Measurements from ENCODE around the gene RBM14. TPM values are rescaled to one million over a fixed set of nuclear protein-coding genes. Genes with fewer than 3 reads are reported as not detected.

RBM14 gene
- total RNA-seq, 1 experiment from 2014 or later: 92.0 TPM

DNA sequence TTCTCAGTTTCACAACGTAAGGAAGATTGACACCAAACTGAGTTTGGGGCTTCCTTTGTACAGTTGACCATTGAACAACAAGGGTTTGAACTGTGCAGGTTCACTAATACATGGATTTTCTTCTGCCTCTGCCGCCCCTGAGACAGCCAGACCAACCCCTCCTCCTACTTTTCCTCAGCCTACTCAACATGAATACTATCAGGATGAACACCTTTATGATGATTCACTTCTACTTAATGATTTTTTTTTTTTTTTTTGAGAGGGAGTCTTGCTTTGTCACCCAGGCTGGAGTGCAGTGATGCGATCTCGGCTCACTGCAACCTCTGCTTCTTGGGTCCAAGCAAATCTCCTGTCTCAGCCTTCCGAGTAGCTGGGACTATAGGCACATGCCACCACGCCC, 36.7 kb downstream of the RBM14 start (continued):
- TF ChIP-seq ARID4B (CRISPR knock-in tag; IDR thresholded peaks at IDR 0.05; ENCODE audit: borderline replicate concordance) (no peak), PRDM15 (CRISPR knock-in tag; IDR thresholded peaks at IDR 0.05) (no peak), USF1 (CRISPR knock-in tag; IDR thresholded peaks at IDR 0.05) (no peak), KAT7 (CRISPR knock-in tag; IDR thresholded peaks at IDR 0.05; ENCODE audit: borderline replicate concordance) (no peak), JAZF1 (CRISPR knock-in tag; IDR thresholded peaks at IDR 0.05) (no peak), ZBTB21 (CRISPR knock-in tag; IDR thresholded peaks at IDR 0.05; ENCODE audit: borderline replicate concordance) (no peak), ZNF671 (CRISPR knock-in tag; IDR thresholded peaks at IDR 0.05) (no peak), TCF7 (CRISPR knock-in tag; IDR thresholded peaks at IDR 0.05; ENCODE audit: low read depth) (no peak), TP53 (CRISPR knock-in tag; IDR thresholded peaks at IDR 0.05) (no peak), NFATC4 (CRISPR knock-in tag; IDR thresholded peaks at IDR 0.05) (no peak), EMX1 (CRISPR knock-in tag; IDR thresholded peaks at IDR 0.05) (no peak), ZNF416 (CRISPR knock-in tag; IDR thresholded peaks at IDR 0.05) (no peak), ZNF232 (CRISPR knock-in tag; IDR thresholded peaks at IDR 0.05) (no peak), ZNF317 (CRISPR knock-in tag; IDR thresholded peaks at IDR 0.05; ENCODE audit: borderline replicate concordance, low read depth) (no peak)
- TF ChIP-seq, protein P1, sequence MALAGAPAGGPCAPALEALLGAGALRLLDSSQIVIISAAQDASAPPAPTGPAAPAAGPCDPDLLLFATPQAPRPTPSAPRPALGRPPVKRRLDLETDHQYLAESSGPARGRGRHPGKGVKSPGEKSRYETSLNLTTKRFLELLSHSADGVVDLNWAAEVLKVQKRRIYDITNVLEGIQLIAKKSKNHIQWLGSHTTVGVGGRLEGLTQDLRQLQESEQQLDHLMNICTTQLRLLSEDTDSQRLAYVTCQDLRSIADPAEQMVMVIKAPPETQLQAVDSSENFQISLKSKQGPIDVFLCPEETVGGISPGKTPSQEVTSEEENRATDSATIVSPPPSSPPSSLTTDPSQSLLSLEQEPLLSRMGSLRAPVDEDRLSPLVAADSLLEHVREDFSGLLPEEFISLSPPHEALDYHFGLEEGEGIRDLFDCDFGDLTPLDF (CRISPR knock-in tag; IDR thresholded peaks at IDR 0.05): no peak

- ChIA-PET POLR2A (interaction anchor here (0.6 to 0.7 kb wide), 2 partner anchors 271 to 343 kb away, joined by 5 to 13 read pairs; partner anchors contain the start of gene CD248), CTCF (interaction anchor here (1.1 to 1.4 kb wide), 5 partner anchors 17 to 274 kb away, joined by 3 to 5 read pairs (median 4); partner anchors contain the start of genes CCDC87 and CCS)
- H3K27ac Mint-ChIP-seq: peak overlapping the region; percentile 16
- peaks cover 42% of the 10 kb centered on the region for H3K36me3 Mint-ChIP-seq
- H3K9me3 Mint-ChIP-seq: no peaks in the 10 kb centered on the region
- H3K4me1 Mint-ChIP-seq: no peaks in the 10 kb centered on the region
- DNase-seq (ENCODE audit: low spot score) (no peak), ATAC-seq (no peak)
- H3K27me3 Mint-ChIP-seq (ENCODE audit: low read depth): no peaks in the 10 kb centered on the region
- H3K4me3 Mint-ChIP-seq: no peak overlapping the region
- no peak for TF ChIP-seq ATF6 (CRISPR knock-in tag; IDR thresholded peaks at IDR 0.05)
- TF ChIP-seq ATF1 (CRISPR knock-in tag; IDR thresholded peaks at IDR 0.05): no peak
- no peak for TF ChIP-seq KAT7 (CRISPR knock-in tag; IDR thresholded peaks at IDR 0.05; ENCODE audit: borderline replicate concordance)
- TF ChIP-seq, protein P2, sequence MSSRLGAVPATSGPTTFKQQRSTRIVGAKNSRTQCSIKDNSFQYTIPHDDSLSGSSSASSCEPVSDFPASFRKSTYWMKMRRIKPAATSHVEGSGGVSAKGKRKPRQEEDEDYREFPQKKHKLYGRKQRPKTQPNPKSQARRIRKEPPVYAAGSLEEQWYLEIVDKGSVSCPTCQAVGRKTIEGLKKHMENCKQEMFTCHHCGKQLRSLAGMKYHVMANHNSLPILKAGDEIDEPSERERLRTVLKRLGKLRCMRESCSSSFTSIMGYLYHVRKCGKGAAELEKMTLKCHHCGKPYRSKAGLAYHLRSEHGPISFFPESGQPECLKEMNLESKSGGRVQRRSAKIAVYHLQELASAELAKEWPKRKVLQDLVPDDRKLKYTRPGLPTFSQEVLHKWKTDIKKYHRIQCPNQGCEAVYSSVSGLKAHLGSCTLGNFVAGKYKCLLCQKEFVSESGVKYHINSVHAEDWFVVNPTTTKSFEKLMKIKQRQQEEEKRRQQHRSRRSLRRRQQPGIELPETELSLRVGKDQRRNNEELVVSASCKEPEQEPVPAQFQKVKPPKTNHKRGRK (CRISPR knock-in tag; IDR thresholded peaks at IDR 0.05; ENCODE audit: borderline replicate concordance): no peak
- TF ChIP-seq FOXK1 (CRISPR knock-in tag; IDR thresholded peaks at IDR 0.05): no peak
- TF ChIP-seq NFYB (CRISPR knock-in tag; conservative IDR thresholded peaks at IDR 0.05; ENCODE audit: low read depth): no peak
Measured at GRCh38 chr11:66659763-66660162, 43.3 kb downstream of the RBM14 start.

Data from WTC11 (cell line).